HepG2 (cell line): Measurements from ENCODE around the gene RUVBL1. TPM values are rescaled to one million over a fixed set of nuclear protein-coding genes. Genes with fewer than 3 reads are reported as not detected.

Source experiments
- AGO1 ChIP-seq: fragments of 200-400 bp; formaldehyde crosslinking; IDR thresholded peaks from 2 replicates; pipeline ENCODE4 v1.6.1; 2017; ENCODE audit warnings: mild to moderate bottlenecking, low read depth, low read length, moderate library complexity; ENCODE audit not compliant: poor library complexity, severe bottlenecking
- HNF4A ChIP-seq: sonication (generic); formaldehyde crosslinking; IDR thresholded peaks from 2 replicates; pipeline ENCODE4 v1.4.0; 2020; ENCODE audit warnings: missing genetic modification reagents
- HOXA9 ChIP-seq: sonication (generic); formaldehyde crosslinking; IDR thresholded peaks from 2 replicates; pipeline ENCODE4 v1.8.1; 2022; ENCODE audit warnings: missing genetic modification reagents, mild to moderate bottlenecking, moderate library complexity, borderline replicate concordance
- IRX3 ChIP-seq: sonication (generic); formaldehyde crosslinking; IDR thresholded peaks from 2 replicates; pipeline ENCODE4 v1.8.1; 2023; ENCODE audit warnings: mild to moderate bottlenecking, low read depth, missing genetic modification reagents, borderline replicate concordance
- ZC3H13 ChIP-seq: sonication (generic); formaldehyde crosslinking; IDR thresholded peaks from 2 replicates; pipeline ENCODE4 v1.8.1; 2023; ENCODE audit warnings: mild to moderate bottlenecking, missing genetic modification reagents, moderate library complexity
- ZFP62 ChIP-seq: sonication (generic); formaldehyde crosslinking; IDR thresholded peaks from 2 replicates; pipeline ENCODE4 v1.4.0; 2020; ENCODE audit warnings: missing genetic modification reagents
- ZNF33B ChIP-seq: sonication (generic); formaldehyde crosslinking; IDR thresholded peaks from 2 replicates; pipeline ENCODE4 v1.5.1; 2020; ENCODE audit warnings: mild to moderate bottlenecking, missing genetic modification reagents
- ZNF709 ChIP-seq: sonication (generic); formaldehyde crosslinking; IDR thresholded peaks from 2 replicates; pipeline ENCODE4 v1.5.0; 2020; ENCODE audit warnings: mild to moderate bottlenecking, missing genetic modification reagents
- ZNF720 ChIP-seq: sonication (generic); formaldehyde crosslinking; IDR thresholded peaks from 2 replicates; pipeline ENCODE4 v1.4.0; 2020; ENCODE audit warnings: missing genetic modification reagents
- polyA plus RNA-seq, 8 experiments: library from polyadenylated mRNA; depleted of rRNA in 3 of 8; stranded (reverse) in 7 of 8; unstranded in 1 of 8; fragments of >200 nt; fragmentation: Illumina TruSeq in 4 of 8; extraction: Trizol in 4 of 8; gene quantifications; 2 replicates each; pipeline versions ENCODE4 v1.2.1 to v1.2.3, GENCODE V29; 2011 to 2016; ENCODE audit warnings: low read depth in 4 of 8, missing spikeins in 1 of 8, mixed read lengths in 1 of 8; ENCODE audit not compliant: insufficient read depth in 1 of 8
- total RNA-seq, 5 experiments: library from RNA; depleted of rRNA; stranded (reverse); fragments of >200 nt; fragmentation: Illumina TruSeq; extraction: Trizol; gene quantifications; 2 replicates each; pipeline ENCODE4 v1.2.3, GENCODE V29; 2016; ENCODE audit warnings: low read depth in 1 of 5
- TF ChIP-seq, protein P1 (sequence below), 2 experiments: sonication (generic) in 1 of 2; formaldehyde crosslinking in 1 of 2; IDR thresholded peaks; 2 replicates each; pipeline versions ENCODE4 v1.6.1 to v1.9.0; 2014 to 2022; ENCODE audit warnings: antibody characterized with exemption in 1 of 2, borderline replicate concordance in 1 of 2, inconsistent platforms in 1 of 2, low read depth in 1 of 2, missing genetic modification reagents in 1 of 2
- TF ChIP-seq, protein P2 (sequence below): IDR thresholded peaks from 2 replicates; pipeline ENCODE4 v1.6.1; 2016; ENCODE audit warnings: low read depth, missing genetic modification reagents, missing compliant biosample characterization
- TF ChIP-seq, protein P3 (sequence below): sonication (generic); formaldehyde crosslinking; IDR thresholded peaks from 2 replicates; pipeline ENCODE4 v1.4.0; 2020; ENCODE audit warnings: missing genetic modification reagents
- TF ChIP-seq, protein P4 (sequence below): sonication (generic); formaldehyde crosslinking; conservative IDR thresholded peaks from 2 replicates; pipeline ENCODE4 v1.4.0; 2020; ENCODE audit warnings: missing genetic modification reagents

The RUVBL1 gene
- total and polyA plus RNA-seq, 2 of the 13 experiments (the other 11 are each of a cell fraction or from before 2014, with no cell fraction given), result 32.7 to 86.3 TPM

DNA sequence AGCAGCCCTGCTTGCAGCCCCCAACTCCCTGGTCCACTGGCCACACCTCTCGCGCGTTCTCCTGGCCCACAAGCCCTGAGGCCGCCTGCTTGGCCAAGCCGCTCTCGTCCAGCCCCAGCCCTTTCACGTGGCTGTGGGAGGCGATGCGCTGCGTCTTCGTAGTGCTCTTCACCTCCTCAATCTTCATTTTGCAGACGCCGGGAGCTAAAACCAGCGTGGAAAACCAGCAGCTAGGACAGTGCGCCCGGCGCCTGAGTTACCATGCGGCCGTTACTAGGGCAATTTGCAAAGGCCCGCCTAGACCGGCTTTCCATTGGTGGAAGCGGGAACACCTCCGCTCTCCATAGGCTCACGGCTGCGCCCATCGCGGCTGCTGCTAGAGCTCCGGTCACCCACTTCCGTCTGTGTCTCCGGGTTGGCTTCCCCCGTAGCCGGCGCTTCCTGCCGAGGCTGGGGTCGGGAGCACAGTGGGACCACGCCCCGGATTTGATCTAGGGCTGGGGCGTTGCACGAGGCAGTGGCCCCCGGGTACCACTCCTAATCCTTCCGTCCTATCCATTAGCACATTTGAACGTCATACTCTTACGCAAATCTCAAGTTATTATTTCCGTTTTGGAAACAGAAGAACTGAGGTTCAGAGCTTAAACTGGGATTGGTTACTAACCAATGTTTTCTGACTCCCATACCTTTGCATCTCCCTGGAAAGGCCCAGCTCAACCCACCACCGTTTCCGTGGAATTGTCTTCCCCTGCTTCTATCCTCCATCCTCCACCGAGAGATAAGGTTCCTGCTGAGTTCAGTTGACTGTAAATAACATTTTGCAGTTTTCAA lies at the start of gene RUVBL1 (continued):
- TF ChIP-seq, protein P1, sequence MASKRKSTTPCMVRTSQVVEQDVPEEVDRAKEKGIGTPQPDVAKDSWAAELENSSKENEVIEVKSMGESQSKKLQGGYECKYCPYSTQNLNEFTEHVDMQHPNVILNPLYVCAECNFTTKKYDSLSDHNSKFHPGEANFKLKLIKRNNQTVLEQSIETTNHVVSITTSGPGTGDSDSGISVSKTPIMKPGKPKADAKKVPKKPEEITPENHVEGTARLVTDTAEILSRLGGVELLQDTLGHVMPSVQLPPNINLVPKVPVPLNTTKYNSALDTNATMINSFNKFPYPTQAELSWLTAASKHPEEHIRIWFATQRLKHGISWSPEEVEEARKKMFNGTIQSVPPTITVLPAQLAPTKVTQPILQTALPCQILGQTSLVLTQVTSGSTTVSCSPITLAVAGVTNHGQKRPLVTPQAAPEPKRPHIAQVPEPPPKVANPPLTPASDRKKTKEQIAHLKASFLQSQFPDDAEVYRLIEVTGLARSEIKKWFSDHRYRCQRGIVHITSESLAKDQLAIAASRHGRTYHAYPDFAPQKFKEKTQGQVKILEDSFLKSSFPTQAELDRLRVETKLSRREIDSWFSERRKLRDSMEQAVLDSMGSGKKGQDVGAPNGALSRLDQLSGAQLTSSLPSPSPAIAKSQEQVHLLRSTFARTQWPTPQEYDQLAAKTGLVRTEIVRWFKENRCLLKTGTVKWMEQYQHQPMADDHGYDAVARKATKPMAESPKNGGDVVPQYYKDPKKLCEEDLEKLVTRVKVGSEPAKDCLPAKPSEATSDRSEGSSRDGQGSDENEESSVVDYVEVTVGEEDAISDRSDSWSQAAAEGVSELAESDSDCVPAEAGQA (IDR thresholded peaks at IDR 0.05; ENCODE audit: low read depth), result peak; percentile 91
- TF ChIP-seq, protein P1 (CRISPR knock-in tag; IDR thresholded peaks at IDR 0.05; ENCODE audit: borderline replicate concordance), result no peak
- 0 out of 2 replicates have a peak, but pooled peaks have one; percentile 28 for TF ChIP-seq ZNF33B (CRISPR knock-in tag)
- TF ChIP-seq ZNF720 (CRISPR knock-in tag), result no peak
- peak; percentile 42; the same call in 1 of the 2 replicates for TF ChIP-seq HNF4A (CRISPR knock-in tag)
- 0 out of 2 replicates have a peak, but pooled peaks have one; percentile 53 for TF ChIP-seq ZC3H13 (CRISPR knock-in tag)
- no peak for TF ChIP-seq ZFP62
- TF ChIP-seq, protein P2, sequence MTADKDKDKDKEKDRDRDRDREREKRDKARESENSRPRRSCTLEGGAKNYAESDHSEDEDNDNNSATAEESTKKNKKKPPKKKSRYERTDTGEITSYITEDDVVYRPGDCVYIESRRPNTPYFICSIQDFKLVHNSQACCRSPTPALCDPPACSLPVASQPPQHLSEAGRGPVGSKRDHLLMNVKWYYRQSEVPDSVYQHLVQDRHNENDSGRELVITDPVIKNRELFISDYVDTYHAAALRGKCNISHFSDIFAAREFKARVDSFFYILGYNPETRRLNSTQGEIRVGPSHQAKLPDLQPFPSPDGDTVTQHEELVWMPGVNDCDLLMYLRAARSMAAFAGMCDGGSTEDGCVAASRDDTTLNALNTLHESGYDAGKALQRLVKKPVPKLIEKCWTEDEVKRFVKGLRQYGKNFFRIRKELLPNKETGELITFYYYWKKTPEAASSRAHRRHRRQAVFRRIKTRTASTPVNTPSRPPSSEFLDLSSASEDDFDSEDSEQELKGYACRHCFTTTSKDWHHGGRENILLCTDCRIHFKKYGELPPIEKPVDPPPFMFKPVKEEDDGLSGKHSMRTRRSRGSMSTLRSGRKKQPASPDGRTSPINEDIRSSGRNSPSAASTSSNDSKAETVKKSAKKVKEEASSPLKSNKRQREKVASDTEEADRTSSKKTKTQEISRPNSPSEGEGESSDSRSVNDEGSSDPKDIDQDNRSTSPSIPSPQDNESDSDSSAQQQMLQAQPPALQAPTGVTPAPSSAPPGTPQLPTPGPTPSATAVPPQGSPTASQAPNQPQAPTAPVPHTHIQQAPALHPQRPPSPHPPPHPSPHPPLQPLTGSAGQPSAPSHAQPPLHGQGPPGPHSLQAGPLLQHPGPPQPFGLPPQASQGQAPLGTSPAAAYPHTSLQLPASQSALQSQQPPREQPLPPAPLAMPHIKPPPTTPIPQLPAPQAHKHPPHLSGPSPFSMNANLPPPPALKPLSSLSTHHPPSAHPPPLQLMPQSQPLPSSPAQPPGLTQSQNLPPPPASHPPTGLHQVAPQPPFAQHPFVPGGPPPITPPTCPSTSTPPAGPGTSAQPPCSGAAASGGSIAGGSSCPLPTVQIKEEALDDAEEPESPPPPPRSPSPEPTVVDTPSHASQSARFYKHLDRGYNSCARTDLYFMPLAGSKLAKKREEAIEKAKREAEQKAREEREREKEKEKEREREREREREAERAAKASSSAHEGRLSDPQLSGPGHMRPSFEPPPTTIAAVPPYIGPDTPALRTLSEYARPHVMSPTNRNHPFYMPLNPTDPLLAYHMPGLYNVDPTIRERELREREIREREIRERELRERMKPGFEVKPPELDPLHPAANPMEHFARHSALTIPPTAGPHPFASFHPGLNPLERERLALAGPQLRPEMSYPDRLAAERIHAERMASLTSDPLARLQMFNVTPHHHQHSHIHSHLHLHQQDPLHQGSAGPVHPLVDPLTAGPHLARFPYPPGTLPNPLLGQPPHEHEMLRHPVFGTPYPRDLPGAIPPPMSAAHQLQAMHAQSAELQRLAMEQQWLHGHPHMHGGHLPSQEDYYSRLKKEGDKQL (CRISPR knock-in tag), result no peak
- TF ChIP-seq, protein P3, sequence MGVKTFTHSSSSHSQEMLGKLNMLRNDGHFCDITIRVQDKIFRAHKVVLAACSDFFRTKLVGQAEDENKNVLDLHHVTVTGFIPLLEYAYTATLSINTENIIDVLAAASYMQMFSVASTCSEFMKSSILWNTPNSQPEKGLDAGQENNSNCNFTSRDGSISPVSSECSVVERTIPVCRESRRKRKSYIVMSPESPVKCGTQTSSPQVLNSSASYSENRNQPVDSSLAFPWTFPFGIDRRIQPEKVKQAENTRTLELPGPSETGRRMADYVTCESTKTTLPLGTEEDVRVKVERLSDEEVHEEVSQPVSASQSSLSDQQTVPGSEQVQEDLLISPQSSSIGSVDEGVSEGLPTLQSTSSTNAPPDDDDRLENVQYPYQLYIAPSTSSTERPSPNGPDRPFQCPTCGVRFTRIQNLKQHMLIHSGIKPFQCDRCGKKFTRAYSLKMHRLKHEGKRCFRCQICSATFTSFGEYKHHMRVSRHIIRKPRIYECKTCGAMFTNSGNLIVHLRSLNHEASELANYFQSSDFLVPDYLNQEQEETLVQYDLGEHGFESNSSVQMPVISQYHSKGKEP (CRISPR knock-in tag), result no peak
- TF ChIP-seq, protein P4, sequence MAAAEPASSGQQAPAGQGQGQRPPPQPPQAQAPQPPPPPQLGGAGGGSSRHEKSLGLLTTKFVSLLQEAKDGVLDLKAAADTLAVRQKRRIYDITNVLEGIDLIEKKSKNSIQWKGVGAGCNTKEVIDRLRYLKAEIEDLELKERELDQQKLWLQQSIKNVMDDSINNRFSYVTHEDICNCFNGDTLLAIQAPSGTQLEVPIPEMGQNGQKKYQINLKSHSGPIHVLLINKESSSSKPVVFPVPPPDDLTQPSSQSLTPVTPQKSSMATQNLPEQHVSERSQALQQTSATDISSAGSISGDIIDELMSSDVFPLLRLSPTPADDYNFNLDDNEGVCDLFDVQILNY (CRISPR knock-in tag), result peak; percentile 34; the same call in 1 of the 2 replicates
- TF ChIP-seq HOXA9 (CRISPR knock-in tag), result no peak
- TF ChIP-seq IRX3 (CRISPR knock-in tag), result no peak; the same call in 1 of the 2 replicates
- peak; percentile 50 for TF ChIP-seq AGO1
- 0 out of 2 replicates have a peak, but pooled peaks have one; percentile 22 for TF ChIP-seq ZNF709 (CRISPR knock-in tag)
